ENCODE data around the gene MFSD2A.

Gene MFSD2A

GRCh38 chr1:39995973-39996393 is 41.0 kb downstream of the MFSD2A start:
- Histone ChIP-seq H3K27me3 (ENCODE audit: insufficient read depth, low read length) (no peaks in the 10 kb centered on the region), H3K4me3 (ENCODE audit: low read depth, low read length, poor library complexity, severe bottlenecking) (no peak overlapping the region), H3K9me3 (ENCODE audit: low read length) (no peaks in the 10 kb centered on the region), H4K20me1 (ENCODE audit: insufficient read depth, low read length) (no peaks in the 10 kb centered on the region), H2AFZ (ENCODE audit: low read length) (no peak overlapping the region), H3K27ac (ENCODE audit: low read depth, low read length, poor library complexity, severe bottlenecking) (no peak overlapping the region), H3K4me1 (ENCODE audit: insufficient read depth, low read length, severe bottlenecking) (peaks cover 8% of the 10 kb centered on the region), H3K79me2 (ENCODE audit: insufficient read depth, low read length) (no peaks in the 10 kb centered on the region), H3K36me3 (ENCODE audit: insufficient read depth, low read length) (no peaks in the 10 kb centered on the region), H3K9ac (ENCODE audit: low read length) (no peak overlapping the region), H3K4me2 (ENCODE audit: low read length) (no peak overlapping the region), H3F3A (ENCODE audit: insufficient read depth, low read length) (no peaks in the 10 kb centered on the region), H3K9me2 (ENCODE audit: low read depth, low read length) (no peaks in the 10 kb centered on the region)
- no peak for TF ChIP-seq EZH2 (IDR thresholded peaks at IDR 0.05; ENCODE audit: borderline replicate concordance, low read length)
- no peak for TF ChIP-seq CTCF (IDR thresholded peaks at IDR 0.05; ENCODE audit: low read length)

GRCh38 chr1:39996396-39997004 is 41.6 kb downstream of the MFSD2A start:
- Histone ChIP-seq H3K9me3 (ENCODE audit: low read length) (no peaks in the 10 kb centered on the region), H3K4me1 (ENCODE audit: insufficient read depth, low read length, severe bottlenecking) (peaks cover 8% of the 10 kb centered on the region), H3K36me3 (ENCODE audit: insufficient read depth, low read length) (no peaks in the 10 kb centered on the region), H3K79me2 (ENCODE audit: insufficient read depth, low read length) (no peaks in the 10 kb centered on the region), H3K9ac (ENCODE audit: low read length) (no peak overlapping the region), H2AFZ (ENCODE audit: low read length) (no peak overlapping the region), H3K9me2 (ENCODE audit: low read depth, low read length) (no peaks in the 10 kb centered on the region), H3F3A (ENCODE audit: insufficient read depth, low read length) (no peaks in the 10 kb centered on the region), H3K4me2 (ENCODE audit: low read length) (no peak overlapping the region), H4K20me1 (ENCODE audit: insufficient read depth, low read length) (no peaks in the 10 kb centered on the region), H3K27me3 (ENCODE audit: insufficient read depth, low read length) (no peaks in the 10 kb centered on the region), H3K4me3 (ENCODE audit: low read depth, low read length, poor library complexity, severe bottlenecking) (no peak overlapping the region), H3K27ac (ENCODE audit: low read depth, low read length, poor library complexity, severe bottlenecking) (no peak overlapping the region)
- TF ChIP-seq CTCF (IDR thresholded peaks at IDR 0.05; ENCODE audit: low read length): no peak
- TF ChIP-seq EZH2 (IDR thresholded peaks at IDR 0.05; ENCODE audit: borderline replicate concordance, low read length): no peak

DNA sequence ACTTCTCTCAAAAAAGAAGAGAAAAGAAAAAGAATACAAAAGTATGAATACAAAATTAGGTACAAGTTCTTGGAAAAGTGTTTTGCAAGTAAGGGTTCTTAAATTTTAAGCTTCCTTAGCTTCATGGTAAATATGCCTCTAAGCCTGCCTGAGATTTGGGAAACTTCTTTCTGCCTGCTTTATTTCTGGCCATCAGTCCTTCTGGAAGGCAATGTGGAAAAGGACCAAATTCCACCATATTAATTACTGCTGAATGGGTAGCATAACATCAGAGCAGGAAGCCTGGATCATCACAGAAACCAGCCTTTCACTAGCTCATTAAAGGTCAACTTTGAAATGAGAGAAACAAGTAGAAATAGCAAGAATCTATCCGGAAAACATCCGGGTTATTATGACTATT is 46.5 kb downstream of the MFSD2A start:
- no peak overlapping the region for H3K27ac ChIP-seq (ENCODE audit: low read depth, low read length, poor library complexity, severe bottlenecking)
- no peaks in the 10 kb centered on the region for H4K20me1 ChIP-seq (ENCODE audit: insufficient read depth, low read length)
- H3F3A ChIP-seq (ENCODE audit: insufficient read depth, low read length): no peaks in the 10 kb centered on the region
- no peak overlapping the region for H3K4me2 ChIP-seq (ENCODE audit: low read length)
- no peaks in the 10 kb centered on the region; the same call in 1 of the 2 replicates for H3K36me3 ChIP-seq (ENCODE audit: insufficient read depth, low read length)
- H3K27me3 ChIP-seq (ENCODE audit: insufficient read depth, low read length): no peaks in the 10 kb centered on the region; the same call in 1 of the 2 replicates
- H2AFZ ChIP-seq (ENCODE audit: low read length): no peak overlapping the region
- no peaks in the 10 kb centered on the region for H3K9me3 ChIP-seq (ENCODE audit: low read length)
- H3K79me2 ChIP-seq (ENCODE audit: insufficient read depth, low read length): no peaks in the 10 kb centered on the region
- no peak overlapping the region for H3K9ac ChIP-seq (ENCODE audit: low read length)
- H3K9me2 ChIP-seq (ENCODE audit: low read depth, low read length): no peaks in the 10 kb centered on the region
- H3K4me1 ChIP-seq (ENCODE audit: insufficient read depth, low read length, severe bottlenecking): peaks cover 8% of the 10 kb centered on the region
- TF ChIP-seq CTCF (IDR thresholded peaks at IDR 0.05; ENCODE audit: low read length): no peak
- TF ChIP-seq EZH2 (IDR thresholded peaks at IDR 0.05; ENCODE audit: borderline replicate concordance, low read length): no peak
- no peak overlapping the region for H3K4me3 ChIP-seq (ENCODE audit: low read depth, low read length, poor library complexity, severe bottlenecking)

Measured in OCI-LY1 (cell line).